Mesendoderm (in vitro differentiated cells): ENCODE data around the gene BAD.

Source experiments
- DNase-seq: peaks from one replicate; pipeline ENCODE4 v3.0.0; 2013
- H2AK5ac ChIP-seq: 2 replicates; pipeline ENCODE4 v1.6.1; 2013; ENCODE audit warnings: low read length, inconsistent platforms
- H2BK120ac ChIP-seq: 2 replicates; pipeline ENCODE4 v1.6.1; 2013; ENCODE audit warnings: low read depth, mild to moderate bottlenecking, low read length, moderate library complexity, mixed read lengths
- H2BK15ac ChIP-seq: replicated peaks from 2 replicates; pipeline ENCODE4 v1.6.1; 2013; ENCODE audit warnings: low read depth, mild to moderate bottlenecking, moderate library complexity
- H2BK5ac ChIP-seq: 2 replicates; pipeline ENCODE4 v1.6.1; 2013; ENCODE audit warnings: low read length, inconsistent platforms
- H3K18ac ChIP-seq: 2 replicates; pipeline ENCODE4 v1.6.1; 2013; ENCODE audit warnings: mild to moderate bottlenecking, low read length, mixed read lengths
- H3K23ac ChIP-seq: one replicate; pipeline ENCODE4 v1.6.1; 2013; ENCODE audit warnings: low read length
- H3K27ac ChIP-seq: 2 replicates; pipeline ENCODE4 v1.5.1; 2013; ENCODE audit warnings: low read depth, mild to moderate bottlenecking, inconsistent platforms, low read length, moderate library complexity
- H3K27me3 ChIP-seq: 2 replicates; pipeline ENCODE4 v1.6.1; 2013; ENCODE audit warnings: low read length, control low read depth, mild to moderate bottlenecking, inconsistent platforms; ENCODE audit not compliant: insufficient read depth, poor library complexity
- H3K36me3 ChIP-seq: 2 replicates; pipeline ENCODE4 v1.6.1; 2013; ENCODE audit warnings: low read length, inconsistent platforms; ENCODE audit not compliant: control insufficient read depth, insufficient read depth
- H3K4ac ChIP-seq: one replicate; pipeline ENCODE4 v1.6.1; 2013; ENCODE audit warnings: low read depth, mild to moderate bottlenecking, low read length, moderate library complexity
- H3K4me1 ChIP-seq: 2 replicates; pipeline ENCODE4 v1.6.1; 2013; ENCODE audit warnings: low read depth, low read length, inconsistent platforms; ENCODE audit not compliant: control insufficient read depth
- H3K4me2 ChIP-seq: 2 replicates; pipeline ENCODE4 v1.6.1; 2013; ENCODE audit warnings: low read length
- H3K4me3 ChIP-seq: 2 replicates; pipeline ENCODE4 v1.5.1; 2013; ENCODE audit warnings: mild to moderate bottlenecking, low read length
- H3K56ac ChIP-seq: one replicate; pipeline ENCODE4 v1.6.1; 2013; ENCODE audit warnings: low read length
- H3K79me1 ChIP-seq: 2 replicates; pipeline ENCODE4 v1.6.1; 2013; ENCODE audit warnings: low read length, inconsistent platforms
- H3K79me2 ChIP-seq: 2 replicates; pipeline ENCODE4 v1.6.1; 2013; ENCODE audit warnings: mild to moderate bottlenecking, low read length; ENCODE audit not compliant: control insufficient read depth, insufficient read depth
- H3K9ac ChIP-seq: 2 replicates; pipeline ENCODE4 v1.6.1; 2013; ENCODE audit warnings: low read length, inconsistent platforms
- H4K5ac ChIP-seq: one replicate; pipeline ENCODE4 v1.6.1; 2013; ENCODE audit warnings: low read length
- H4K8ac ChIP-seq: one replicate; pipeline ENCODE4 v1.6.1; 2013; ENCODE audit warnings: low read depth, mild to moderate bottlenecking, control low read depth, low read length, moderate library complexity
- WGBS: extraction: QIAGEN DNeasy Blood & Tissue Kit; methylation state at CpG from one replicate; pipeline ENCODE4 v1.1.7; 2013; ENCODE audit warnings: low lambda C conversion rate, missing lambda C conversion rate; ENCODE audit not compliant: insufficient coverage; ENCODE audit errors: extremely low coverage; 5-methylcytosine and 5-hydroxymethylcytosine counted together

BAD gene

DNA sequence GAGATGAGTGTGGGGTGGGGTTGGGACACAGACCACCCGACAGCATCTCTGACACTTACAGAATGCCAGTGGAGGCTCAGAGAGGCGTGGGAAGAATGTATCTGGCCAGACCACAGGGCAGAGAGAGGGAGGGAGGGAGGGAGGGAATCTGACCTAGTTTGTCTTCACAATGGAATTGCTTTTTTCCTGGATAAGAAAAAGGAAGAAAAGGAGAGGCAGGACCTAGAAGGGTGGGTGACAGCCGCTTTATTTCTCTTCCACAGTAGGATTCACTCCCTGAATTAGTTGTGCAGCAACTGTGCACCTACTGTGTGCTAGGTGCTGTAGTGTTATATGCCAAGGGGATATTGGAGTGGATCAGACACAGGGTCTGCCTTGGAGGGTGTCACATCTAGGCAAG is 10.3 kb upstream of the BAD start:
- Histone ChIP-seq H3K18ac (no peak overlapping the region), H3K56ac (no peak overlapping the region), H3K4ac (no peak overlapping the region), H3K27me3 (peaks cover 89% of the 10 kb centered on the region), H4K8ac (no peak overlapping the region), H3K4me2 (no peak overlapping the region), H3K79me2 (no peaks in the 10 kb centered on the region), H4K5ac (no peak overlapping the region), H3K79me1 (no peaks in the 10 kb centered on the region), H3K4me3 (no peak overlapping the region), H2AK5ac (no peak overlapping the region), H2BK5ac (no peak overlapping the region), H3K4me1 (no peaks in the 10 kb centered on the region), H3K23ac (no peak overlapping the region), H2BK15ac (no peak overlapping the region), H2BK120ac (no peak overlapping the region), H3K36me3 (no peaks in the 10 kb centered on the region), H3K9ac (no peak overlapping the region), H3K27ac (no peak overlapping the region)
- no CpG with 5 or more reads among the region's 3 CpGs for WGBS
- DNase-seq: no peak

DNA sequence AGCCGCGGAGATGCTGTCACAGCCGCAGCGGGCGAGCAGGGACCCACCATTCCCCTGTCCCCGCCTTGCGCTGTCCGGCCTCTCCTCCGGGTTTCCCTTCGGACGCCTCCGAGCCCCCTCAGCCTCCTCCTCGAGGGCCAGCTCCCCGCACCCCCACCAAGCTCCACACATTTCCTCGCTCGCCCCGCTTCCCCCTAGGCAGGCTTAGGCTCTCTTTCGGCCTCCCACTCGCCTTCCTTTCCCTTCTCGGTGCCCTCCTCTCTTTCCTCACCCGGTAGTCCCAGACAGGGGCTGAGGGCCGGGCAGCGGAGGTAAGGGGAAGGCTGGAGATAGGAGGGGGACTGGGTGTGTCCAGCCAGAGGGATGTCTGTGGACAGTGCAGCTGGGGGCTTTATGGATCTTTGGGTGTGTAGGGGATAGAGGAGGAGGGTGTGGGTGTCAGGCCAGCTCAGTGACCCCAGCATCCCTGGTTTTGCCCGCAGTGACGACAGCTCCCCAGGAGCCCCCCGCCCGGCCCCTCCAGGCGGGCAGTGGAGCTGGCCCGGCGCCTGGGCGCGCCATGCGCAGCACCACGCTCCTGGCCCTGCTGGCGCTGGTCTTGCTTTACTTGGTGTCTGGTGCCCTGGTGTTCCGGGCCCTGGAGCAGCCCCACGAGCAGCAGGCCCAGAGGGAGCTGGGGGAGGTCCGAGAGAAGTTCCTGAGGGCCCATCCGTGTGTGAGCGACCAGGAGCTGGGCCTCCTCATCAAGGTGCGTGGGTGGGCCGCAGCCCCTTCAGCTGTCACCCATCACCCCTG is 8.2 kb upstream of the BAD start:
- H2BK15ac ChIP-seq: no peak overlapping the region
- no peak overlapping the region for H4K8ac ChIP-seq
- H3K36me3 ChIP-seq: no peaks in the 10 kb centered on the region
- no peaks in the 10 kb centered on the region for H3K79me2 ChIP-seq
- DNase-seq: no peak
- no peak overlapping the region for H3K4me3 ChIP-seq
- no peak overlapping the region for H2BK5ac ChIP-seq
- no CpG with 5 or more reads among the region's 42 CpGs for WGBS
- H2BK120ac ChIP-seq: no peak overlapping the region
- H3K18ac ChIP-seq: no peak overlapping the region
- no peak overlapping the region for H2AK5ac ChIP-seq
- no peaks in the 10 kb centered on the region for H3K79me1 ChIP-seq
- no peak overlapping the region for H3K27ac ChIP-seq
- H3K23ac ChIP-seq: no peak overlapping the region
- no peak overlapping the region for H3K4me2 ChIP-seq
- no peaks in the 10 kb centered on the region for H3K4me1 ChIP-seq
- H3K56ac ChIP-seq: no peak overlapping the region
- no peak overlapping the region for H3K9ac ChIP-seq
- no peak overlapping the region for H3K4ac ChIP-seq
- H3K27me3 ChIP-seq: peaks cover 72% of the 10 kb centered on the region
- H4K5ac ChIP-seq: no peak overlapping the region

DNA sequence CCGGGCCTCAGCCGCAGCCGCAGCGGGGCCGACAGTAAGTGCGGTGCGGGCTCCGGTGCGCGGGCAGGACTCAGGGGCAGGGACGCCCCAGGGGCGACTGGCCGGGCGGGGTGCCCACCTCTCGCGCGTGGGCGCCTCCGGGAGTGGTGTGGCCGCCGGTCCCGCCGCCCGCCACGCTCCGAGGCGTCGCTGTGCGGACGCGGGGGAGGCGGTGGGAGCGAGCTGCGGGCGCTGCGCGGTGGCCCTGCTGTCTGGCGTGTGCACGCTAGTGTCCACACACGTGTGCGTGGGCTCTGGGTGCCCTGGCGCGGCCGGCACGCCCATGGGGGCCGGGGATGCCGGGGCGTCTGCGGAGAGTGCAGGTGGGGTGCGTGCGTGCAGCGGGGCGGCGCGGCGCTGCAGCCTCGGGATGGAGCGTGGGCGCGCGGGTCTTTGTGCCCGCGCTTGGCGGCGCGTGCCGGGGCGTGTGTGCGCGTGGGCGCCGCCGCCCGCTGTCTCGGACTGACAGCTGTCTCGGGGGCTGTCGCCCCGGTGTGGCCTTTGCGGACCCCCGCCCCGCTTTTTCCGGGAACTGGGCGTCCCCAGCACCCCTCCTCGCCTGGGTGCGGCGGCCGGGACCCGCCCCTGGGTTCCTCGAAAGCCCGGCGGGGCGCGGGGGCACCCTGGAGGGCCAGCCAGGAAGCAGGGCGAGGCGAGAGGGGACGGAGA is 7.4 kb upstream of the BAD start:
- Histone ChIP-seq H3K4me3 (no peak overlapping the region), H3K23ac (no peak overlapping the region), H4K5ac (no peak overlapping the region), H2AK5ac (no peak overlapping the region), H3K4ac (no peak overlapping the region), H4K8ac (no peak overlapping the region), H2BK120ac (no peak overlapping the region), H3K27me3 (peaks cover 64% of the 10 kb centered on the region), H2BK15ac (no peak overlapping the region), H3K4me1 (no peaks in the 10 kb centered on the region), H3K56ac (peak overlapping the region; percentile 25), H3K79me1 (no peaks in the 10 kb centered on the region), H3K9ac (no peak overlapping the region), H2BK5ac (no peak overlapping the region), H3K27ac (no peak overlapping the region), H3K18ac (no peak overlapping the region), H3K79me2 (no peaks in the 10 kb centered on the region), H3K36me3 (no peaks in the 10 kb centered on the region), H3K4me2 (peak overlapping the region; percentile 15)
- DNase-seq: no peak
- WGBS: no CpG with 5 or more reads among the region's 96 CpGs

DNA sequence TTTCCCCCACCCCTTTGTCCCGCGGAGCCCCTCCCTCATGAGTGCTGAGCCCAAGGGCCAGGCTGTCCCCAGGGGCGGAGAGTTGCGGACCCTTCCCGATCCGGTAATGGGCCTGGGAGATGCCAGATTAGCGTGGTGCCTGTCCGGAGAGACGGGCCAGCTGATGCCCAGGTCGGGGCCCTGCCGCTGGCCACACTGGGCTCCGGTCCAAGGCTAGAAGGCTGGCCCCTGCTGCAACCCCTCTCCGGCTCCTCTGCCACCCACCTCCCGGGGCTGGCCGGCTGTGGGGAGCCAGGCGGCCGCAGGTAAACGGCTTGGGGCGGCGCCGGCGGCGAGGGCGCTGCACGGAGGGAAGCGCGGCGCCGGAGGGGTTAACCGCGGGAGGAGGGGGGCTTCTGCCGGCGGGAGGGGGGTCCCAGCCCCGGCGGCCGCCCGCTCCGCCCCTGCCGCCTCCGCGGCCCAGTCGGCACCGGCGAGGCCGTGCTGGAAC is 6.8 kb upstream of the BAD start, which contains the start of gene KCNK4:
TSS of gene KCNK4 (plus strand) at position 41 of the 490 bp plus-strand sequence. CDS start 1,717 bp downstream, outside the sequence.
- Histone ChIP-seq H3K18ac (no peak within 1 kb of the TSS), H3K27me3 (peaks cover 58% of the 10 kb centered on the region), H3K4me1 (no peaks in the 10 kb centered on the region), H3K4ac (no peak within 1 kb of the TSS), H2AK5ac (no peak within 1 kb of the TSS), H2BK15ac (no peak within 1 kb of the TSS), H4K8ac (no peak within 1 kb of the TSS), H3K4me3 (no peak within 1 kb of the TSS), H3K4me2 (peak within 1 kb of the TSS; percentile 15), H4K5ac (no peak within 1 kb of the TSS), H3K79me1 (no peaks in the 10 kb centered on the region), H3K56ac (peak within 1 kb of the TSS; percentile 25), H3K9ac (peak within 1 kb of the TSS; percentile 29), H2BK120ac (no peak within 1 kb of the TSS), H3K36me3 (no peaks in the 10 kb centered on the region), H3K23ac (no peak within 1 kb of the TSS), H2BK5ac (no peak within 1 kb of the TSS), H3K27ac (no peak within 1 kb of the TSS), H3K79me2 (no peaks in the 10 kb centered on the region)
- DNase-seq: no peak
- WGBS: no CpG with 5 or more reads among the region's 45 CpGs

DNA sequence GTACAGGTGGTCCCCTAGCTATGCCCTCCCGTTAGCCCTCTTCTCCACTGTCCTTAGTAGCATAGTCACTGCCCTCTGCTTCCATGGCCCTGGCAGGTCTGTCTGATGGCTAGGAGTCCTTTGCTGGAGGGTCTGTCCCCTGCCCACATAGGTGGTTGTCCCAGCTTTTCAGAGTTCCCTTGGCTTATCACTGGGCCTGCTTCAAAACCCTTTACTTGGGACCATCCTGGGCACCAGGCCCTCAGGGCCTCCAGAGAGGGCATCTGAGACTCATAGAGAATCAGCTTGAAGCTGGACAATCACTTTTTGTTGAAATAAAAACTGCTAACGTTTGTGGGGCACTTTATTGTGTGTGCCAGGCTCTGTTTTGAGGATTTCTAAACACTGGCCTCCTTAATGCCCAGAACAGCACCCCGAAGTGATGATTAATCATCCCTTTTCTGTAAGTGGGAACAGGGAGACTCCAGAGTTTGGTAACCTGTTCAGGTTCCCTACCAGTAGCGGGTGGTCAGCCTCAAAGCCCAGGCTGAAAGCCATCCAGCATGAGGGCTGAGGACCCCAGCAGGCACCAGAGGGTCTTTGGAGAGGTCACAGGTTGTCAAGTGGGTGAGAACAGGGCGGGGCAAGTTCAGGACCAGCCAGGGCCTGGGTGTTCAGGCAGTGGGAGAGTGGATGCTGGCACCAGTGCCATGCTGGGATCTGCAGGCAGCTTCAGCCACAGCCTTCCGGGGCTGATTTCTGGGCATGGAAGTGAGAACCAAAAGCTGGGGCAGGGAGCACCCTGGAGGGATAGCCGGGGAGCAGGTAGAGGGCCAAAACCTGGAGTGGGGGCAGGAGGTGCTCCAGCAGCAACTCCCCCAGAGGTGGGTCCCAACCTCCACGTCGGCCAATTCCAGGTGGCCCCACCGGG is 6.1 kb upstream of the BAD start:
- Histone ChIP-seq H3K4ac (no peak overlapping the region), H2BK15ac (no peak overlapping the region), H4K8ac (no peak overlapping the region), H3K36me3 (no peaks in the 10 kb centered on the region), H2BK120ac (no peak overlapping the region), H3K23ac (no peak overlapping the region), H3K4me1 (peaks cover 2% of the 10 kb centered on the region), H3K56ac (no peak overlapping the region), H3K4me2 (no peak overlapping the region), H3K9ac (no peak overlapping the region), H4K5ac (no peak overlapping the region), H3K79me2 (no peaks in the 10 kb centered on the region), H3K27ac (no peak overlapping the region), H2BK5ac (no peak overlapping the region), H3K79me1 (no peaks in the 10 kb centered on the region), H3K18ac (no peak overlapping the region), H2AK5ac (no peak overlapping the region), H3K27me3 (peaks cover 51% of the 10 kb centered on the region), H3K4me3 (no peak overlapping the region)
- no CpG with 5 or more reads among the region's 10 CpGs for WGBS
- DNase-seq: no peak
